OCI-LY1 (cell line): ENCODE data around the gene MIP.

Experiments used
- H2AFZ ChIP-seq: fragments of 200-600 bp; sonication (generic), shearing (Covaris generic); 2 replicates; pipeline ENCODE4 v1.6.0; 2014; ENCODE audit warnings: antibody characterized with exemption, mild to moderate bottlenecking, low read length
- H3F3A ChIP-seq: fragments of 200-600 bp; sonication (generic), shearing (Covaris generic); 2 replicates; pipeline ENCODE4 v1.6.0; 2014; ENCODE audit warnings: mild to moderate bottlenecking, antibody characterized with exemption, low read length, moderate library complexity; ENCODE audit not compliant: insufficient read depth
- H3K27ac ChIP-seq: fragments of 200-600 bp; sonication (generic); 2 replicates; pipeline ENCODE4 v1.5.1; 2014; ENCODE audit warnings: low read length, mixed run types, mild to moderate bottlenecking, low read depth; ENCODE audit not compliant: poor library complexity, severe bottlenecking
- H3K27me3 ChIP-seq: fragments of 200-600 bp; sonication (generic); 2 replicates; pipeline ENCODE4 v1.6.0; 2014; ENCODE audit warnings: antibody characterized with exemption, mild to moderate bottlenecking, low read length, moderate library complexity; ENCODE audit not compliant: insufficient read depth
- H3K36me3 ChIP-seq: fragments of 200-600 bp; sonication (generic); 2 replicates; pipeline ENCODE4 v1.6.1; 2014; ENCODE audit warnings: mild to moderate bottlenecking, antibody characterized with exemption, low read length, moderate library complexity, mixed read lengths; ENCODE audit not compliant: insufficient read depth
- H3K4me1 ChIP-seq: fragments of 200-600 bp; sonication (generic); 2 replicates; pipeline ENCODE4 v1.5.1; 2014; ENCODE audit warnings: mild to moderate bottlenecking, low read length, moderate library complexity; ENCODE audit not compliant: insufficient read depth, severe bottlenecking
- H3K4me2 ChIP-seq: fragments of 200-600 bp; sonication (generic), shearing (Covaris generic); 2 replicates; pipeline ENCODE4 v1.6.1; 2014; ENCODE audit warnings: low read length
- H3K4me3 ChIP-seq: fragments of 200-600 bp; sonication (generic); 2 replicates; pipeline ENCODE4 v1.5.1; 2014; ENCODE audit warnings: low read length, low read depth, mild to moderate bottlenecking, mixed read lengths; ENCODE audit not compliant: poor library complexity, severe bottlenecking
- H3K79me2 ChIP-seq: fragments of 200-600 bp; shearing (Covaris generic); 2 replicates; pipeline ENCODE4 v1.6.1; 2016; ENCODE audit warnings: mixed run types, low read length, mixed read lengths; ENCODE audit not compliant: insufficient read depth
- H3K9ac ChIP-seq: fragments of 200-600 bp; sonication (generic), shearing (Covaris generic); 2 replicates; pipeline ENCODE4 v1.6.1; 2014; ENCODE audit warnings: mild to moderate bottlenecking, low read length, mixed read lengths
- H3K9me2 ChIP-seq: fragments of 200-600 bp; sonication (generic), shearing (Covaris generic); 2 replicates; pipeline ENCODE4 v1.6.1; 2014; ENCODE audit warnings: low read depth, mild to moderate bottlenecking, low read length, mixed read lengths
- H3K9me3 ChIP-seq: fragments of 200-600 bp; shearing (Covaris generic); 2 replicates; pipeline ENCODE4 v1.6.1; 2014; ENCODE audit warnings: low read length, mixed read lengths
- H4K20me1 ChIP-seq: fragments of 200-600 bp; sonication (generic), shearing (Covaris generic); 2 replicates; pipeline ENCODE4 v1.6.0; 2016; ENCODE audit warnings: mild to moderate bottlenecking, low read length; ENCODE audit not compliant: insufficient read depth
- CTCF ChIP-seq: fragments of 200-600 bp; sonication (generic), shearing (Covaris generic); IDR thresholded peaks from 2 replicates; pipeline ENCODE4 v1.5.1; 2017; ENCODE audit warnings: mild to moderate bottlenecking, antibody characterized with exemption, low read length, moderate library complexity, mixed read lengths
- EZH2 ChIP-seq: fragments of 200-600 bp; sonication (generic), shearing (Covaris generic); IDR thresholded peaks from 2 replicates; pipeline ENCODE4 v1.8.0; 2017; ENCODE audit warnings: borderline replicate concordance, mixed run types, mild to moderate bottlenecking, antibody characterized with exemption, low read length, moderate library complexity, mixed read lengths

The MIP gene

GRCh38 chr12:56484566-56484965, 30.1 kb upstream of the MIP start:
- H3K4me2 ChIP-seq = no peak overlapping the region
- no peaks in the 10 kb centered on the region for H3K9me2 ChIP-seq
- no peaks in the 10 kb centered on the region for H3K79me2 ChIP-seq
- no peaks in the 10 kb centered on the region for H3K9me3 ChIP-seq
- peaks cover 8% of the 10 kb centered on the region for H3K27me3 ChIP-seq
- H3K4me3 ChIP-seq = no peak overlapping the region
- no peaks in the 10 kb centered on the region for H3K4me1 ChIP-seq
- H3K27ac ChIP-seq = no peak overlapping the region
- H2AFZ ChIP-seq = no peak overlapping the region
- no peak overlapping the region for H3K9ac ChIP-seq
- no peaks in the 10 kb centered on the region for H4K20me1 ChIP-seq
- no peak for TF ChIP-seq CTCF
- no peaks in the 10 kb centered on the region for H3F3A ChIP-seq
- H3K36me3 ChIP-seq = no peaks in the 10 kb centered on the region

GRCh38 chr12:56479625-56480024, 25.2 kb upstream of the MIP start:
- no peaks in the 10 kb centered on the region for H3K79me2 ChIP-seq
- no peaks in the 10 kb centered on the region for H3K36me3 ChIP-seq
- no peak overlapping the region for H3K4me2 ChIP-seq

GRCh38 chr12:56477521-56478225, 23.2 kb upstream of the MIP start:
- no peaks in the 10 kb centered on the region; the same call in 1 of the 2 replicates for H3F3A ChIP-seq
- H3K9me2 ChIP-seq = no peaks in the 10 kb centered on the region
- no peak overlapping the region for H3K9ac ChIP-seq
- no peak overlapping the region for H2AFZ ChIP-seq
- no peak overlapping the region for H3K4me3 ChIP-seq
- no peak overlapping the region for H3K4me2 ChIP-seq
- TF ChIP-seq EZH2 (no peak), CTCF (no peak)
- H4K20me1 ChIP-seq = no peaks in the 10 kb centered on the region
- peaks cover 8% of the 10 kb centered on the region for H3K36me3 ChIP-seq
- H3K27ac ChIP-seq = no peak overlapping the region
- H3K27me3 ChIP-seq = no peaks in the 10 kb centered on the region
- no peaks in the 10 kb centered on the region for H3K4me1 ChIP-seq
- no peaks in the 10 kb centered on the region for H3K79me2 ChIP-seq
- no peaks in the 10 kb centered on the region for H3K9me3 ChIP-seq

More at GRCh38 chr12:56479625-56480024, 25.2 kb upstream of the MIP start:
- H3K4me3 ChIP-seq = no peak overlapping the region
- H3K9ac ChIP-seq = no peak overlapping the region
- H2AFZ ChIP-seq = no peak overlapping the region
- no peak overlapping the region for H3K27ac ChIP-seq
- H3F3A ChIP-seq = no peaks in the 10 kb centered on the region; the same call in 1 of the 2 replicates
- H3K9me2 ChIP-seq = no peaks in the 10 kb centered on the region
- no peaks in the 10 kb centered on the region for H3K27me3 ChIP-seq
- no peaks in the 10 kb centered on the region for H3K4me1 ChIP-seq
- TF ChIP-seq EZH2 = no peak
- TF ChIP-seq CTCF = no peak
- no peaks in the 10 kb centered on the region for H3K9me3 ChIP-seq
- no peaks in the 10 kb centered on the region for H4K20me1 ChIP-seq
